Endothelial cell of umbilical vein (primary cell): Measurements from ENCODE around the gene PET100.

Experiments used
- CTCF ChIP-seq, 2 donors: IDR thresholded peaks; 1 replicate in 1 of 2; 2 replicates in 1 of 2; pipeline ENCODE4 v1.5.1; 2011; ENCODE audit warnings: low read length in 2 of 2, mild to moderate bottlenecking in 2 of 2, moderate library complexity in 2 of 2, control low read depth in 1 of 2, inconsistent platforms in 1 of 2, low read depth in 1 of 2; ENCODE audit not compliant: insufficient read depth in 1 of 2; ENCODE audit errors: extremely low read depth in 1 of 2
- EZH2 ChIP-seq: IDR thresholded peaks from 2 replicates; pipeline ENCODE4 v1.6.1; 2012; ENCODE audit warnings: borderline replicate concordance, low read depth, mild to moderate bottlenecking, moderate library complexity, low read length, inconsistent platforms; ENCODE audit not compliant: severe bottlenecking

GRCh38 chr19:7680606-7681339, 51.2 kb downstream of the PET100 start, which contains the start of gene TRAPPC5:
- TF ChIP-seq EZH2 (no peak), CTCF (IDR thresholded peaks at IDR 0.05; ENCODE audit: extremely low read depth in 1 of 2, insufficient read depth in 1 of 2, low read depth in 1 of 2, low read length in 2 of 2) (peak; percentile 75 to 98)
